Keratinocyte (primary cell): Measurements from ENCODE around the gene TRIM25. TPM values are rescaled to one million over a fixed set of nuclear protein-coding genes. Genes with fewer than 3 reads are reported as not detected.

Experiments
- DNase-seq: peaks from one replicate; pipeline ENCODE4 v3.0.0-alpha.2; 2011; ENCODE audit warnings: low read depth, missing footprints, low spot score
- FAIRE-seq: peaks from 2 replicates; lab custom pipeline; 2011; peaks lifted over from hg19 to GRCh38; lab: Jason Lieb, UNC
- H2AFZ ChIP-seq: 2 replicates; pipeline ENCODE4 v1.6.0; 2012; ENCODE audit warnings: low read length, control low read depth, inconsistent platforms; ENCODE audit not compliant: control insufficient read depth
- H3K27ac ChIP-seq: 2 replicates; pipeline ENCODE4 v1.5.1; 2011; ENCODE audit warnings: low read length; ENCODE audit not compliant: control insufficient read depth, insufficient read depth
- H3K27me3 ChIP-seq: 3 replicates; pipeline ENCODE4 v1.6.0; 2011; ENCODE audit warnings: low read length; ENCODE audit not compliant: control insufficient read depth, insufficient read depth; ENCODE audit errors: extremely low read depth
- H3K36me3 ChIP-seq, 2 experiments: 2 replicates in 1 of 2; 3 replicates in 1 of 2; pipeline ENCODE4 v1.5.1; 2011; ENCODE audit warnings: low read length in 2 of 2, mild to moderate bottlenecking in 1 of 2; ENCODE audit not compliant: control insufficient read depth in 2 of 2, insufficient read depth in 2 of 2; ENCODE audit errors: extremely low read depth in 1 of 2
- H3K4me1 ChIP-seq: 3 replicates; pipeline ENCODE4 v1.5.1; 2011; ENCODE audit warnings: low read length; ENCODE audit not compliant: control insufficient read depth, insufficient read depth; ENCODE audit errors: extremely low read depth
- H3K4me2 ChIP-seq: 3 replicates; pipeline ENCODE4 v1.6.0; 2011; ENCODE audit warnings: low read depth, low read length; ENCODE audit not compliant: control insufficient read depth, insufficient read depth; ENCODE audit errors: extremely low read depth
- H3K4me3 ChIP-seq, 3 experiments: fragments of 200-600 bp in 1 of 3; sonication (generic) in 1 of 3; 2 replicates in 2 of 3; 3 replicates in 1 of 3; pipeline ENCODE4 v1.5.1; 2011 to 2016; ENCODE audit warnings: low read length in 3 of 3, mild to moderate bottlenecking in 3 of 3, control low read depth in 2 of 3, inconsistent platforms in 1 of 3, low read depth in 1 of 3, mixed read lengths in 1 of 3, mixed run types in 1 of 3, moderate library complexity in 1 of 3; ENCODE audit not compliant: control insufficient read depth in 2 of 3, insufficient read depth in 2 of 3; ENCODE audit errors: extremely low read depth in 1 of 3
- H3K79me2 ChIP-seq: 2 replicates; pipeline ENCODE4 v1.6.0; 2012; ENCODE audit warnings: low read length; ENCODE audit not compliant: control insufficient read depth, insufficient read depth
- H3K9ac ChIP-seq: 3 replicates; pipeline ENCODE4 v1.6.0; 2011; ENCODE audit warnings: low read length; ENCODE audit not compliant: control insufficient read depth, insufficient read depth; ENCODE audit errors: extremely low read depth
- H3K9me1 ChIP-seq: 3 replicates; pipeline ENCODE4 v1.6.0; 2011; ENCODE audit warnings: low read length; ENCODE audit not compliant: control insufficient read depth, insufficient read depth; ENCODE audit errors: extremely low read depth
- H3K9me3 ChIP-seq: 2 replicates; pipeline ENCODE4 v1.5.1; 2012; ENCODE audit warnings: low read depth, low read length; ENCODE audit not compliant: control insufficient read depth
- H4K20me1 ChIP-seq: 3 replicates; pipeline ENCODE4 v1.6.0; 2011; ENCODE audit warnings: low read length; ENCODE audit not compliant: control insufficient read depth, insufficient read depth; ENCODE audit errors: extremely low read depth
- CTCF ChIP-seq, 3 experiments: IDR thresholded peaks in 1 of 3; conservative IDR thresholded peaks in 1 of 3; optimal IDR thresholded peaks in 1 of 3; 2 replicates in 2 of 3; 3 replicates in 1 of 3; pipeline versions ENCODE3 to v1.5.1; 2011; ENCODE audit warnings: low read length in 3 of 3, mild to moderate bottlenecking in 3 of 3, moderate library complexity in 2 of 3, control low read depth in 1 of 3, inconsistent platforms in 1 of 3; ENCODE audit not compliant: insufficient read depth in 2 of 3; ENCODE audit errors: extremely low read depth in 1 of 3
- EZH2 ChIP-seq: IDR thresholded peaks from one replicate; pipeline ENCODE4 v1.6.1; 2012; ENCODE audit warnings: inconsistent platforms, mild to moderate bottlenecking, low read length, moderate library complexity
- dilution Hi-C: fragments of 300-500 bp; cut with MboI; formaldehyde crosslinking; loops from one replicate; pipeline ENCODE4 v1.7.0; 2020; ENCODE audit warnings: low sequenced_read_pairs; ENCODE audit not compliant: extremely low pct_ligation_motif_present
- polyA plus RNA-seq, 5 experiments: library from polyadenylated mRNA; depleted of rRNA in 3 of 5; stranded (reverse) in 3 of 5; stranded (forward) in 1 of 5; unstranded in 1 of 5; fragments of >200 nt; gene quantifications; 1 replicate in 1 of 5; 2 replicates in 3 of 5; 3 replicates in 1 of 5; pipeline versions ENCODE4 v1.2.1 to v1.2.3, GENCODE V29; 2011 to 2012; ENCODE audit warnings: missing spikeins in 2 of 5, low read depth in 1 of 5, low replicate concordance in 1 of 5

The TRIM25 gene
- polyA plus RNA-seq, 1 donor (not counting 4 experiments of a cell fraction or from before 2014, with no cell fraction given), result 60.3 TPM

GRCh38 chr17:56948491-56948890 is 34.6 kb upstream of the TRIM25 start:
- dilution Hi-C loops, result no loop called here
- H3K27me3 ChIP-seq, result no peaks in the 10 kb centered on the region
- no peak overlapping the region for H3K9ac ChIP-seq
- H3K4me2 ChIP-seq, result no peak overlapping the region
- no peaks in the 10 kb centered on the region for H3K9me1 ChIP-seq
- no peak overlapping the region for H2AFZ ChIP-seq
- DNase-seq, result no peak
- FAIRE-seq, result no peak
- H3K9me3 ChIP-seq, result no peaks in the 10 kb centered on the region
- TF ChIP-seq CTCF (optimal IDR thresholded peaks at IDR 0.05 in 1 of 3, IDR thresholded peaks at IDR 0.05 in 1 of 3, conservative IDR thresholded peaks at IDR 0.05 in 1 of 3; ENCODE audit: extremely low read depth in 1 of 3, insufficient read depth in 2 of 3, low read length in 3 of 3) (no peak), EZH2 (no peak)
- no peak overlapping the region for H3K27ac ChIP-seq
- H4K20me1 ChIP-seq, result no peaks in the 10 kb centered on the region
- no peaks in the 10 kb centered on the region for H3K4me1 ChIP-seq
- H3K79me2 ChIP-seq, result peaks cover 10% of the 10 kb centered on the region
- H3K4me3 ChIP-seq, result no peak overlapping the region
- peaks cover 6 to 9% of the 10 kb centered on the region in 2 experiments for H3K36me3 ChIP-seq

- dilution Hi-C loops, result no loop called here
- Histone ChIP-seq H4K20me1 (no peaks in the 10 kb centered on the region), H3K9ac (no peak overlapping the region), H3K9me3 (no peaks in the 10 kb centered on the region), H3K4me2 (no peak overlapping the region), H3K27ac (no peak overlapping the region), H3K4me1 (no peaks in the 10 kb centered on the region), H2AFZ (no peak overlapping the region), H3K36me3 (peaks cover 6 to 10% of the 10 kb centered on the region in 2 experiments), H3K4me3 (no peak overlapping the region), H3K27me3 (no peaks in the 10 kb centered on the region), H3K79me2 (peaks cover 8% of the 10 kb centered on the region), H3K9me1 (no peaks in the 10 kb centered on the region)
- TF ChIP-seq CTCF (optimal IDR thresholded peaks at IDR 0.05 in 1 of 3, IDR thresholded peaks at IDR 0.05 in 1 of 3, conservative IDR thresholded peaks at IDR 0.05 in 1 of 3; ENCODE audit: extremely low read depth in 1 of 3, insufficient read depth in 2 of 3, low read length in 3 of 3) (no peak), EZH2 (no peak)
- FAIRE-seq (no peak), DNase-seq (no peak)
Observed at GRCh38 chr17:56947741-56948140, 33.9 kb upstream of the TRIM25 start.
